OCI-LY1 (cell line): Measurements from ENCODE around the gene HMGN2.

Experiments used
- EZH2 ChIP-seq: fragments of 200-600 bp; sonication (generic), shearing (Covaris generic); IDR thresholded peaks from 2 replicates; pipeline ENCODE4 v1.8.0; 2017; ENCODE audit warnings: borderline replicate concordance, mixed run types, mild to moderate bottlenecking, antibody characterized with exemption, low read length, moderate library complexity, mixed read lengths
- TF ChIP-seq, protein P1 (sequence below): fragments of 200-600 bp; sonication (generic), shearing (Covaris generic); IDR thresholded peaks from 2 replicates; pipeline ENCODE4 v1.5.1; 2017; ENCODE audit warnings: mild to moderate bottlenecking, antibody characterized with exemption, low read length, moderate library complexity, mixed read lengths

DNA sequence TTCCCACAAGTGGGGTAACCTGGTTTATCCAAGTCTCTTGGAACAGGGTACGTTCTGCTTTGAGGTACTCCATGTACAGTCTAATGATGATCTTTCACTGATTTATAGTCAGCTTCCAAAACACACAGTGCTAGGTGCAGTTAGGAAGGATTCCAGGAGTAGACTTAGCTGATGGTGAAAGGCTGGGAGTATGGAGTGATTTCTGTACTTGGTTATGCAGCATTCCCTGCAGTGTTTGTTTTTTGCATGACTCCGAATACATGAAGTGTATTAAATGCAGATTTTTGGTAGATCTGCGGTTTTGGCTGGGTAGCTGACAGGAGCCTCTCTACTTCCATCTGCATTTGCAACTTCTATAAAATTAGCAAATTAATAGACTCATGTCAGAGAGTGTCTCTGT is 3.7 kb downstream of the HMGN2 start:
- TF ChIP-seq, protein P1, sequence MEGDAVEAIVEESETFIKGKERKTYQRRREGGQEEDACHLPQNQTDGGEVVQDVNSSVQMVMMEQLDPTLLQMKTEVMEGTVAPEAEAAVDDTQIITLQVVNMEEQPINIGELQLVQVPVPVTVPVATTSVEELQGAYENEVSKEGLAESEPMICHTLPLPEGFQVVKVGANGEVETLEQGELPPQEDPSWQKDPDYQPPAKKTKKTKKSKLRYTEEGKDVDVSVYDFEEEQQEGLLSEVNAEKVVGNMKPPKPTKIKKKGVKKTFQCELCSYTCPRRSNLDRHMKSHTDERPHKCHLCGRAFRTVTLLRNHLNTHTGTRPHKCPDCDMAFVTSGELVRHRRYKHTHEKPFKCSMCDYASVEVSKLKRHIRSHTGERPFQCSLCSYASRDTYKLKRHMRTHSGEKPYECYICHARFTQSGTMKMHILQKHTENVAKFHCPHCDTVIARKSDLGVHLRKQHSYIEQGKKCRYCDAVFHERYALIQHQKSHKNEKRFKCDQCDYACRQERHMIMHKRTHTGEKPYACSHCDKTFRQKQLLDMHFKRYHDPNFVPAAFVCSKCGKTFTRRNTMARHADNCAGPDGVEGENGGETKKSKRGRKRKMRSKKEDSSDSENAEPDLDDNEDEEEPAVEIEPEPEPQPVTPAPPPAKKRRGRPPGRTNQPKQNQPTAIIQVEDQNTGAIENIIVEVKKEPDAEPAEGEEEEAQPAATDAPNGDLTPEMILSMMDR = no peak
- TF ChIP-seq EZH2 = no peak
